ENCODE measurements around the gene KCNJ18. TPM values are rescaled to one million over a fixed set of nuclear protein-coding genes. Genes with fewer than 3 reads are reported as not detected.
"Not testable (repeated sequence)": the region's sequence is repeated elsewhere in the genome, so short reads cannot be mapped to it uniquely, and the experiment has no call there.

The KCNJ18 gene
- polyA plus RNA-seq, 6 donors from 2014 or later: not detected

DNA sequence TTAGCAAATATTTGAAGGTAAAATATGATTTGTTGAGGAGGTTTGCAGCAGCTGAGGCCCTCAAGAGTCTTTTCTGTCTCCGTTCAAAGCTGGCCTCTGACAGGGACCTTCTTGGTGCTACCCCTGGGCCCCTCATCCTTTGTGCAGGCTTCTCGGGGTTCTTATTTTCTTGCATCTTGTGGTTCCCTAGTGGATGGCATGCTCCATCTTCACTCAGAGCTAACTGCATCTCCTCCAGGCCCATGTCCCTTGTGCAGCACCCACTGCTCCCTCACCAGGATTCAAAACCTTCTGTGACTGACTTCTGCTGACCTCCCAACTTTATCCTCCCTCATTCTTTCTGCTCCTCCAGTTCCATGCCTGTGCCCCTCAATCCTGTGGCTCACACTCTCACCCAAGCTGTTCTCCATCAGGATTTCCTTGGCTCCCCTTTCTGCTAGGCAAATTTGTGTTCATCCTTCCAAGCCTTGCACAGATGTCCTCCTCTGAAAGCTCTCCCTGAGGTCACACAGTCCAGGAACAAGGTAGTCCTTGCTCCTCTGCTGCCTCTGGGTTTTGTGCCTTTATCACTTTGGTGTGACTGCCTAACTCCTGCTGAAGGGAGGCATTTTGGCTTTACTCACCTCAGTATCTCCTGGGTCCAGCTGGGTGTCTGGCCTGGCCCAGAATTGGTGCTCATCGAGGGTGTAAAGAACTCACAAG, 25.5 kb upstream of the KCNJ18 start:
- H3K27me3 Mint-ChIP-seq: not testable (repeated sequence)

GRCh38 chr17:21667413-21668117, 24.8 kb upstream of the KCNJ18 start:
- not testable (repeated sequence) for H3K4me1 Mint-ChIP-seq; H3K36me3 Mint-ChIP-seq; ATAC-seq (ENCODE audit: low read depth in 2 of 2); DNase-seq; H3K27ac Mint-ChIP-seq; H3K27me3 Mint-ChIP-seq; H3K4me3 Mint-ChIP-seq
- peaks cover 6 to 21% (median 11%) of the 10 kb centered on the region in 7 donors for H3K9me3 Mint-ChIP-seq

More for the DNA sequence above, 25.5 kb upstream of the KCNJ18 start:
- not testable (repeated sequence) for ATAC-seq (ENCODE audit: low read depth in 2 of 2); H3K27ac Mint-ChIP-seq; DNase-seq; H3K4me3 Mint-ChIP-seq; H3K4me1 Mint-ChIP-seq; H3K36me3 Mint-ChIP-seq
- H3K9me3 Mint-ChIP-seq: peaks cover 6 to 21% (median 11%) of the 10 kb centered on the region in 7 donors

DNA sequence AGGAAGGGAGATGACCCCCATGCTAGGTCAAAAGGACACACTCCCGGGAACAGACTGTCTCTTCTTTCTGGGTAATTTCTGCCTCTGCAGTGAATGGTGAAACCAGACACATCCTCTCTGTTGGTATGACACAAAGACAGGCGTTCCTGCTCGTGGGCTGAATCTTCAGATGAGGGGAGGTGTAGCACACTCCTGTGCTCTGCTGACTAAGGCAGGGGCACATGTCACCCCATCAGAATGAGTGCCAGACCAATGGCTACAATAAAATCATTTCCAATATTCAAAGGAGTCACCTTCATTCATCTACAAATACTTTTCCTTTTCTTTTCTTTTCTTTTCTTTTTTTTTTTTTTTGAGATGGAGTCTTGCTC, 24.2 kb upstream of the KCNJ18 start:
- not testable (repeated sequence) for H3K27ac Mint-ChIP-seq; H3K4me3 Mint-ChIP-seq; DNase-seq; H3K27me3 Mint-ChIP-seq; ATAC-seq (ENCODE audit: low read depth in 2 of 2); H3K4me1 Mint-ChIP-seq; H3K36me3 Mint-ChIP-seq
- H3K9me3 Mint-ChIP-seq: peaks cover 6 to 22% (median 11%) of the 10 kb centered on the region in 7 donors

DNA sequence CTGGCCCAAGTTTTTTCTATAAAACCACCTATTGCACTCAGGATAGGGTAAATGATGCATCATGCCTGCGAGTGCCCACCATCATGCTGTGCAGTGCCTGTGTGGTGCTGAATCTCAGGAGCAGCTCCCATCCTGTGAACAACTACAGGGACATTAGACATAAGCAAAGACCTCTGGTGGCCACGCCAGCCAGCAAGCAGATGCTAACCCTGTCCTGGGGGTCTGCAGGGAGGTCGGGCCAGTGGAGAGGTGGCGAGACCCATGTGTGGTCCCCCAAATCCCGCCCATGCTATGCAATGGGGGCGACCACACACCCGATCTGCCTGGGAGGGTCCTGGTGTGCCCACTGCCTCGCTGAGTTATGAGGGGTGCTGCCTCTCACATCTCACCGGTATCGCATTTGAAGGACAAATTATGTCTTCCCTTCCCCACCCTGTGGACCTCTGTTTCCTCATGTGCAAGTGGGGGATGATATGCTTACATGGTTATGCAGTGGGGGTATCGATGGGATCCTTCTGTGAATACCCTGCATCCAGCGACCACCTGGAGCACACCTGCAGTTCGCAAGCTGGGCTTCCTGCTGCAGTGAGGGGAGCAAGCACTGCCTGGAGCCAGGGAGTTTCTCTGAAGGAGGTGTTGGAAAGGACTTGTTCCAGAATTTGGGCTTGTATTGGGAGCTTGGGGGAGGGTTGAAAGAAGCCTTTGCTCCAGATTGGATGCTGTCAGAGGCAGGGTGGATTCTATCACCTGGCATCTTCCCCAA, 23.4 kb upstream of the KCNJ18 start:
- not testable (repeated sequence) for H3K4me1 Mint-ChIP-seq; H3K27ac Mint-ChIP-seq; H3K27me3 Mint-ChIP-seq; H3K4me3 Mint-ChIP-seq; ATAC-seq (ENCODE audit: low read depth in 2 of 2); H3K36me3 Mint-ChIP-seq; DNase-seq
- H3K9me3 Mint-ChIP-seq: peaks cover 3 to 26% (median 14%) of the 10 kb centered on the region in 7 donors

DNA sequence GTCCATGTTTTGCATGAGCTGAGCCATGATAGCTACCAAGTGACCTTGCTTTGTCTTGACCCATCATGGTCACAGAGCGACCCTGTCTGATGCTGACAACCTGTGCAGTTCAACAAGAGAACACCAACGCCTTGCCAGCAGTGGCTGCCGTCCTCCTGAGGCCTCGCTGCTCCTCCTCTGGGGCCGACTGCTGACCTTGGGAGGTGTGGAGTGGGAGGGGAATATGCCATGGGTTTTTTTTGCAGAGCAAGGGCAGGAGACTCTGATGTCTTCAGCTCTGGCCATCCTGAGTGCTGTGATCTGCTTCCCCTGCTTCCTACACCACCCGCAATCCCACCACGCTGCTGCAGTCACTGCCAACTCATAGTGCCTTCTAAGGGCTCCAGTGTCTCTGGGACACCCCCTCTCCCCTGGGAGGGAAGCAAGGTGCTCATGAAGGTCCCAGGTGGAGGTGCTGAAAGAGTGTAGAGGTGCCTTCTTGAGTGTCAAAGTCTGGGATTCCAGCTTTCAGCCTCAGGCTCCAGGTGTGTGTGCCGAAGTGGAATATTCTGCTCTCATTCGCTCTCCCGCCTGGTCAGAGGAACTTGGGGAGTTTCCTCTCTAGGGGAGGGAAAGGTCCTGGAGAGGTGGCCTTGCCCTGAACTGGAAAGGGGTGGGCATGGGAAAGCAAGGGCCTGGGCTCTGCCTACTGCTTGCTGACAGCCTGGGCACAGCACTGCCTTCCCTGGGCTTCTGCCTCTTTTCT, 22.5 kb upstream of the KCNJ18 start:
- ATAC-seq (ENCODE audit: low read depth in 2 of 2): not testable (repeated sequence)

DNA sequence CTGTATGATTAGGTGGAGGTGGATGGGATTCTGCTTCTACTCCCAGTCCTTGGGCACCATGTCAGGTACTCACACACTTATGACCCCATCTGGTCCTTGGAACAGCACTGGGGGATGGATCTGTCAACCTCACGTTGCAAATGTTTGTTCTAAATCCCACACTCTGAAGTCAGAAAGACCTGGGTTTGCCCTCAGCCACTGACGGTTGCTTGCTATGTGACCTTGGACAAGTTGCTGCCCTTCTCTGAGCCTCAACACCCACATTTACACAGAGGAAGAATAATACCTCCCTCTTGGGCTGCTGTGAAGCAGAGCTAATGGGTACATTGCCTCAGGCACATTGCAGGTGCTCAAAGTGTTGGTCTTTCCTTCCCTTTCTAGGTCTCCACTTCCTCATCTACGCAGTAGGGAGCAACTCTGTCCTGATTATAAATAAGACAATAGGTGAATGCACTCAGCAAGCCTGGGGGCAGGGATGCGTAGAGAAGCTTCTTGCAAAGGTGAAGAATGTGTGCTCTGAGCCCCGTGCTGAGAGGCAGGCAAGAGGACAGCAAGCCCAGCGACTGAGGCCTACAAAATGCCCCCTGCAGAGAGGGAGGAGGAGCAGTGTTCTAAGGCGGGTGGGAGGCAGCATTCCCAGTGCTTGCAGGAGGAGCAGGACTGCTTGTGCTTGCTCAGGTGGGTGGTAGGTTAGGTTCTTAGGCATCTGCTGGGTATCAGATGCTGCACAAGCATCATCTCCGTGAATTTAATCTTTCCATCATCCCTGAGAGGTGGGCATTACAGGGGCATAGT, 21.8 kb upstream of the KCNJ18 start:
- H3K27me3 Mint-ChIP-seq; ATAC-seq (ENCODE audit: low read depth in 2 of 2); H3K36me3 Mint-ChIP-seq; H3K4me3 Mint-ChIP-seq; DNase-seq; H3K4me1 Mint-ChIP-seq: not testable (repeated sequence)
- Mint-ChIP-seq H3K27ac (peak overlapping the region in 1 of 6 donors; percentile 28), H3K9me3 (peaks cover 0 to 24% (median 19%) of the 10 kb centered on the region in 7 donors)

More for the DNA sequence above, 22.5 kb upstream of the KCNJ18 start:
- not testable (repeated sequence) for H3K27me3 Mint-ChIP-seq, H3K4me1 Mint-ChIP-seq, DNase-seq, H3K36me3 Mint-ChIP-seq, H3K27ac Mint-ChIP-seq
- Mint-ChIP-seq H3K9me3 (peaks cover 0 to 27% (median 14%) of the 10 kb centered on the region in 7 donors), H3K4me3 (peak overlapping the region in 1 of 8 donors; percentile 3)

DNA sequence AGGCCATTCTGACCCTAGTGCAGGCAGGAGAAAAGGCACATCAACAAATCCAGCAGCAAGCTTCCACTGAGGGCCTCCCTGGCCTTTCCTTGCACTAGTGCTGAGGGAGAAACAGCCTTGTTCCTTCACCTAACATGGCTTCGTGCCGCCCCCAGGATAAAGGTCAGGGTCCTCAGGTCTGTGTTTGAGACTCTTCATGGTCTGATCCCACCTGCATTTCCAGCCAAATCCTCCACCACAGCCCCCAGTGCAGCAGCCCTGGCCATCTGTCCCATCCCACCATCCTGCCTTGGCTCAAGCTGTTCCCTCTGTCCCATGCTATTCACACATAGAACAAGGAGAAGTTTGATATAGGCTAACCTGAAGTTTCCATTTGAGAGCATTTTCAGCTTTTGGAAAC, 20.9 kb upstream of the KCNJ18 start:
- peaks cover 0 to 32% (median 20%) of the 10 kb centered on the region in 7 donors for H3K9me3 Mint-ChIP-seq
- not testable (repeated sequence) for H3K4me1 Mint-ChIP-seq; H3K27me3 Mint-ChIP-seq; ATAC-seq (ENCODE audit: low read depth in 2 of 2); H3K27ac Mint-ChIP-seq; H3K36me3 Mint-ChIP-seq; DNase-seq; H3K4me3 Mint-ChIP-seq

DNA sequence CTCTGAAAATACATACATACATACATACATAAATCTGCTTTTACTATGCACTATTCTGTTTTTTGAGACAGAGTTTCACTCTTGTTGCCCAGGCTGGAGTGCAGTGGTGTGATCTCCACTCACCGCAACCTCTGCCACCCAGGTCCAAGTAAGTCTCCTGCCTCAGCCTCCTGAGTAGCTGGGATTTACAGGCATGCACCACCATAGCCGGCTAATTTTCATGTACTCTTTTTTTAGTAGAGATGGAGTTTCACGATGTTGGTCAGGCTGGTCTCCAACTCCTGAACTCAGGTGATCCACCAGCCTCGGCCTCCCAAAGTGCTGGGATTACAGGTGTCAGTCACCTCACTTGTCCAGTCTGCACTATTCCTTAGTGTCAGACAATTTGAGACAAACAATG, 20.5 kb upstream of the KCNJ18 start:
- not testable (repeated sequence) for H3K4me3 Mint-ChIP-seq; H3K4me1 Mint-ChIP-seq; H3K36me3 Mint-ChIP-seq; H3K27me3 Mint-ChIP-seq; ATAC-seq (ENCODE audit: low read depth in 2 of 2); DNase-seq; H3K27ac Mint-ChIP-seq
- H3K9me3 Mint-ChIP-seq: peaks cover 0 to 28% (median 17%) of the 10 kb centered on the region in 7 donors

- peaks cover 0 to 36% (median 26%) of the 10 kb centered on the region in 7 donors for H3K9me3 Mint-ChIP-seq
- H3K36me3 Mint-ChIP-seq: peaks cover 0 to 14% of the 10 kb centered on the region in 2 donors
- DNase-seq; H3K4me1 Mint-ChIP-seq; H3K4me3 Mint-ChIP-seq; H3K27me3 Mint-ChIP-seq; ATAC-seq (ENCODE audit: low read depth in 2 of 2); H3K27ac Mint-ChIP-seq: not testable (repeated sequence)
Observed at GRCh38 chr17:21673451-21674241, 18.7 kb upstream of the KCNJ18 start.

- Mint-ChIP-seq H3K27me3 (peaks cover 0 to 4% (median 0%) of the 10 kb centered on the region in 3 donors), H3K27ac (no peak overlapping the region), H3K9me3 (peaks cover 0 to 36% (median 26%) of the 10 kb centered on the region in 7 donors), H3K36me3 (peaks cover 0 to 14% of the 10 kb centered on the region in 2 donors), H3K4me3 (no peak overlapping the region), H3K4me1 (peaks cover 0 to 4% (median 0%) of the 10 kb centered on the region in 3 donors)
- ATAC-seq (ENCODE audit: low read depth in 2 of 2): no peak
- DNase-seq: no peak
Observed at GRCh38 chr17:21674242-21674731, 18.0 kb upstream of the KCNJ18 start.

DNA sequence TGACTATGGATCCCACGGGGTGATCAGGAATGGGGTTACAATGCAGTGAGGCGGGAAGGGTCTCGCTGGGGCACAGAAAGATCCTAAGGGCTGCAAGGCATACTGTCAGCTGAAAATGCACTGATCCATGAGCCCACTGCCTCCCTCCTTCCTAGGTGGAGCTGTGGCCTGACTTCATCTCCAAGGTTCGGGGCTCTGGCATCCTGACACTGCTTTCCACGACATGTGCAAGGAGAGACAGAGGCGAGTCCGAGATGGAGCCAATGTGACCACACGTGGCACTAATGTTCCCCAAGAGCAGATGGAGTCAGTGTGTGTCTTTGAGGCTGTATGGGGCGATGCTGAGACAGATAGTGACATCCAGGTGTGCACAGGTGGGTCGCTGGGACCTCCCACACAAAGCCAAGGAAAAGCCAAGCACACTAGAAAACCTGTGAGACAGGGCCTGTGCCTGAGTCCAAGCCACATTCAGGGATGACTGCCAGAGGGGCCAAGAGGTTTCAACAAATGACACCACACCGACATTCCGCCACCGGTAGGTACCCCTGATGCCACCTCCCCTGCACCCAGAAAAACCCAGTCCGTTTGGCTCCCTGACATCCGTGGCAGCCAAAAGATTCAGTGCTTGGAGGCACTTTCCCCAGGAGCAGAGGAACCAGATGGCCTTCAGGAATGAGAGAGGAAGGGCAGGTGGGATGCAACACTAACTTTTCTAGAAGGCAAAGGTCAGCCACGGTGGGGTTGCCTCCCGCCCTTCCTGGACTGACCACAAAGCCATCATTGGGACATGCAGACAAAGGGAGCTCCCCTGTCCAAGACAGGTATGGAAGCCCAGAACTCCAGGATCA, 17.2 kb upstream of the KCNJ18 start:
- ATAC-seq (ENCODE audit: low read depth in 2 of 2); DNase-seq; H3K4me1 Mint-ChIP-seq; H3K4me3 Mint-ChIP-seq; H3K27me3 Mint-ChIP-seq: not testable (repeated sequence)
- H3K36me3 Mint-ChIP-seq: peaks cover 0 to 14% of the 10 kb centered on the region in 2 donors
- H3K27ac Mint-ChIP-seq: peak overlapping the region in 1 of 6 donors; percentile 47
- H3K9me3 Mint-ChIP-seq: peaks cover 0 to 36% (median 26%) of the 10 kb centered on the region in 7 donors
